Activated CD4-positive, alpha-beta T cell treated with anti-CD3 and anti-CD28 coated beads, Interleukin-10, Interleukin-2, amounts not matched to agents 100 ng/mL and 50 ng/mL, durations not matched to agents 16 hours and 8 hours (primary cell): ENCODE data around the gene CDH11.

ENCODE experiments used
- DNase-seq: peaks from one replicate; pipeline ENCODE4 v3.0.0-alpha.2; 2020

CDH11 gene

DNA sequence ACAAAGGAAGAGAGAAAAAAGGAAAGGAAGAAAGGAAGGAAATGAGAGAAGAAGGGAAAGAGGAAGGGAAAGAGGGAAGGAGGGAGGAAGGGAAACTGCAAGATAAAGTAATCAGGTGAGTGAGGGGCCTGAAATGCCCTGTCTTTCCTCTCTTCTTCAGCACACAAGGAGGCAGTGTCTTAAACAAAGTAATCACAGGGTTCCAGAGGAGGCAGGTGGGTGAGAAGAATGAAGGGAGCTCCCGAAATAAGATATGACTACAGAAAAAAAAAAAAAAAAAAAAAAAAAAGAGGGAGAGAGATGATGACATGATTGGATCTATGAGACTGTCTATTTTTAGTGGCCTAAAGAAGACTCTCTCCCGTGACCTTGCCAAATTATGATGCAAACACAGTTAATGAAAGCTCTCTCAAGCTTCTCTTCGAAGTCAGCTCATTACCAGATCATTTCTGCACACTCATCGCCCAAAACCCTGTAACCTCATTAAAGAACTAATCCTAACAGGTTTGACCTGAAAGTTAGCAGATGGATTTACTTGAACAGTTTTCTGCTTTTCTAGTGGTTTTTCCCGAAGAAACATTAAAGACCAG is 53.6 kb downstream of the CDH11 start:
- DNase-seq, result no peak

DNA sequence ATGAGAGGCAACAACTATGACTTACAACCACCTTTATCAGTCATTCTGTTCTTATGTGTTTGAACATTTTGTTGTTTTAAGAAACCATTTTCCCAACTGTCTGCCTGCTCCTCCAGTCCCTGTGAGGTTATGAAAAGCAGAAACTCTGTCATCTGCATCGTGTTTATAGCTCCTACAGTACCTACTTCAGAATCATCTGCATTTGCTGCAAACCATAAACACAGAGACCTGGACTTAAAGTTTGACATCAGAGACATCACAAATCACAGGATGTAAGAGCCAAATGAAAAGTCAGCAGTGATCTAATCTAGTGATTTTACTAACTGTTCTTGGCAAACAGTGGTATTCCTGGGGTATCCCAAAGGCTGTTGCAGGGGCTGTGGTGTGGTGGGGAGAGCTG is 55.2 kb downstream of the CDH11 start:
- no peak for DNase-seq

DNA sequence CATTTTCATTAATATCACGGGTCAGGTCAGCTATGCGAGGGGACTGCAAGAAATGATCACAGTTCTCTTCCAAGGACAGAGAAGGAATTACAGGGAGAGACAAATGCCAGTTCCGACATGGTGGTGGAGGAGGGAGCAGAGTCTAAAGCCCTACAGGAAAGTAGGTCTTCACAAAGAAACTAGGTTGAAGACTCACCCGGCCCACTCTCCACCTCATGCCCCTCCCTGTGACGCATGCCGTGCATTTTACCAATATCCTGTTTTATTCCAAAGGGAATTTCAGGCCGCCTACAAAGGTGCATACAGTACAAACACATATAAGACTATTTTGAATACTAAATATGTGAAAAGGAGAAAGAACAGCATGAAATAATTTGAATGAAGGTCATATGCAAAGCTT is 56.8 kb downstream of the CDH11 start:
- no peak for DNase-seq

DNA sequence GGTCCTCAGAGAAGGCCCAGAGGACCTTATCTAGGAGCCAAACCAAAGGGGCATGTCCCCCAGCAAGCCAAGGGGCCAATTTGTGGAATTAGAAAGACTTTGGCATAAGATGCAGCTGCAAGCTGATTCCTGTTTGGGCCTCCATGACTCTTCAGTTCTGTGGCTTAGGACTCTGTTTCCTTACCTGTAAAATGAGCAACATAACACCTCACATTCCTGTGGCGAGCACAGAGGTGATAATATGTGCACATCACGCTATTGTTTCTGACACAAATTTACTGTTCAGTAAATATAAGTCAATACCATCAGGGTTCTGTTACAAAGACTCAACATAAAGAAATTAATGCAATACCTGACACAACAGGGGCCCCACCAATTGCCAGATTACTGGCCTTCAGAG is 57.7 kb downstream of the CDH11 start:
- no peak for DNase-seq

DNA sequence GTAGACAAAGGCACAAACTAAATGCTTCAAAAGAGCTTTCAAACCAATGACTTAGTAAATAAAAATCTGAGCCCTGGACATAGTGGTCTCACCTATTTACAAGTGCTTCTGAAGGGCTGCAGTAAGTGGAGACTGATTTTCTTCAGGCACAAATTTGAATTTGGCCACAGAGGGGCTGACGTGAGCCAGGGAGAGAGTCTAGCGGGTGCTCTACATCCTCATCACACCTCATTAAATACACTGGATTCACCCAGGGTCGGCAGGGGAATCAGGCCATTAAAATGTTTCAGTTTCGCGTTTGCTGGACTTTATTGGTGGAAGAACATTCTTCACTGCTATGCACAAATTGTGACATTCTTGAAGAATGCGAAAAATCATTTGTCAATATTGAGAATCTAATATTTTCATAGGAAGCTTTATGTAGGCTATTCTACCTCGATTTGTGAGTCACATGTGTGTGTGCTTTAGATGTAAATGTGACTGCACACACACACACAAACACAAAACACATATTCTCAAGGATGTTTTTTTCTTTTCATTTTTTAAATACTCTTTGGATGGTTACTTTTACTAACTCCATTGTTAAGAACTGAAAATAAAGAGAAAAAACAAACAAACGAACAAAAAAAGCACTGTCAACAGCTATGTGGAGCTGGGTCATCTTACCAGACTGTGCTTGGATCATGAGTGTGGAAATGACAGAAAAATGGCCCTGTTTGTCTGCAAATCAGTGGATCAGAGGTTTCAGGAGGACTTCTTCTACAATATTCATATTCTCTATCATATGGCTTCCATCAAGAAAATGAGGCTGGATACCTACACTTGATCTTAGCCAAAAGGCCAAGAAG is 58.9 kb downstream of the CDH11 start:
- DNase-seq, result no peak

DNA sequence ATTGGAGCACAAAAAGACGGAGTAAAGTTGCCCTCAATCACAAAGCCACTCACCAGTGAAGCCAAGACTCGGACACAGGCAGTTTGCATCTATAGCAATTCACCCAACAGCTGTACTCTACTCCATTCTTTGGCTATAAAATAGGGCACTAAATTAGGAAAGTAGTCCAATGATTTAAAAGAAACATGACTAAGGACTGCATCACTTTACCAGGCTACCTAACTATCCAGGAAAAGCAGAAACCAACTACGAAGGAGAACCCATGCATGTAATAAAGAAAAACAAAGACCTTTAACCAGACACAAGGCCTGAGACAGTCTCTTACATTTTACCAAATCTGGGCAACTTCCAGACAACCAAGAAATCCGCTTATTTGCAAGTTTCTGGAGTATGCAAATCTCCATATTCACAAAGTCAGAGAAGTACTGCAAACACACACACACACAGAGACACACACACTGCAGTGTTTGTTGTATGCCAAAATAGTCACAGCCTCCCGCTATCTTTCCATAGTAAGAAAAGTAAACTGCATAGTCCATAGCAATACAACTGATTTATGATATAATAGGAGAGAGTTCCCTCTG is 59.8 kb downstream of the CDH11 start:
- DNase-seq, result no peak

DNA sequence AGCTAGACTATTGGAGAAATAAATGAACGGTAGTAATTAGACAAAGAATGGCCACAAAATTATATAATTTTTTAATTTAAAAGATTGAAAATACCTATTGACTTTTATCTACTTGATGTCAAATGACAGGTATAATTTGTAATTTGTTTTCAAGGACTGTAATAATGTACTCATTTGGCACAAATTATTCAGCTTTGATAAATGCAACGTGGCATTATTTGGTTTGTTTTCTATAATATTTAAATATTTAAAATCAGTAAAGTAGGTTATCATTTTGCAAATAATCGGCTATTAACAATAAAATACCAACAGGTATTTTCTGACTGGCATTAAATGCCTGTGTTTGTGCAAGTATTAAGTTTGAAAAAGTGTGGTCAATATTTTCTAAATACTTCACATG is 60.6 kb downstream of the CDH11 start:
- DNase-seq, result no peak

DNA sequence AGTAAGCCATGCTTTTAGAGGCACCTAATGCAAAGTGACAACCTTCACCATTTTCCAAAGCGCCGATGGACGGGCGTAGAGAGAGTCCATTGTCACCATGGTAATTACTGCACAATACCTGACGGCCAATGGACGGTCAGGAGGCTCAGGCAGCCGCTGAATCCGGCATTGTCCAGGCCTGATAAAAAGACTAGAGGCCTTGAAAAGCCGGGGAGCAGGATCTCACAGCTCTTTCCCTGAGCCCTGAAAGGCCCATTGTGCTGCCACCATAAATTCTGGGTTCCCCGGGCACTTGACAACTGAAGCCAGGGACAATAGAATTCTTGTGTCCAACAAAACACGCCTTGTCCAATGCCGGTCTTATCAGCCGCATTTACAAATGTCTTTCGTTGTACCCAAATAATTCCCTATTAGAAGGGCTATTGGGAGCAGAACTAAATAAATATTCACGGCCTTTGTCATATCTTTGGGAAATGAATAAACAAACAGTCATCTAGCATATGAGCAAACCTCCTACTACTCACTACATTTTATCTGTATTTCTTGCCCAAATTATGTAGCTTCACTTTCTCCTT is 62.4 kb downstream of the CDH11 start:
- no peak for DNase-seq

DNA sequence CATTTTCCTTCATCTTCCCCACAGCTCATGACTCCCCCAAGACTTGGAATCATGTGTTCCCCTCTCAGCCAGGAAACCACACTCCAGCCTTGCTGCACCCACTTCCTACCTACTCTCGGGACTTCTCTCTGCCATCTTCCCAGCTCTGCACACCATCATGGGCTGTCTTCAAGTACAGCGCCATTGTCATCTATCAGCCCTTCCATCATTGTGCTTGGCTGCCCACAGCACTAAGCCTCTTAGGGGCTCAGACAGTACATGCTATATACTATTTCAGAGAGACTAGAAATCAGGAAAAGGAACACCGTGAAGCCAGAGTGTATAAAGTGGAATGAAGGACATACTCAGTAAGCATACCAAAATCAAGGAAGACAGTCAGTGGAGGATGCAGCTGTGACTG is 64.7 kb downstream of the CDH11 start:
- no peak for DNase-seq

DNA sequence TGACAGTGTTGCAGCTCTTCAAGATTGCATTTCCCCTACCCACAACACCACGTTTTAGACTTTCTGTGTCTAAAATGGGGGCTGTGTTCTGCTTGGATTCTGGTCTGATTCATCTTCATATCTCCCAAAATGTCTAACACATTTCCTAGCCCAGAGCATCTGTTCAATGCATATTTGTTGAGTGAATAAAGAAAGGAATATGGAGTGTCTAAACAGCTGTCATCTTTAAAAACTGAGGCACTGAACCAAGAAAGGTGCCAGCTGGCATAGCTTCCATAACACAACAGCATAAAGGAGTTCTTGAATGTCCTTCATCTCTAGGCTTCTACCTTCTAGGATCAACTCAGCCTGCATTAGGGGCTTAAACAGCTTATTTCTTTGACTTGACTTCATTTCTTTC is 67.4 kb downstream of the CDH11 start:
- no peak for DNase-seq

DNA sequence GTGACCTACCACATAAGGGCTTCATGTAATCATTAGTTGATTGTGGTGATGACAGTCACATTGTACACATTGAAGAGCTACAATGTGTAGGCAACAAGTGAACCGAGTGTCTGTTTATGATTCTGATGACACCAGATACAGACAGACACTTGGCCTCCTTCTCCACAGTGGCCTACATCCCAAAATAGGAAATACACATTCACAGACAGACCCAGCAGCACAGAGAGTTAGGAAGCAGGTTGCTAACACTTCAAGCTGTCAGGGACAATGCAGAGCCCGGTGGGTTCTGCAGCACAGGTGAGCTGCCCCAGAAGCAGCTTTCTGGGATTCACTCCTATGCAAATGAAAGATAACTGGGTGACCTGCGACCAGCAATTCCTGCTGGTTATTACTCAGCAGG is 72.2 kb downstream of the CDH11 start:
- no peak for DNase-seq

DNA sequence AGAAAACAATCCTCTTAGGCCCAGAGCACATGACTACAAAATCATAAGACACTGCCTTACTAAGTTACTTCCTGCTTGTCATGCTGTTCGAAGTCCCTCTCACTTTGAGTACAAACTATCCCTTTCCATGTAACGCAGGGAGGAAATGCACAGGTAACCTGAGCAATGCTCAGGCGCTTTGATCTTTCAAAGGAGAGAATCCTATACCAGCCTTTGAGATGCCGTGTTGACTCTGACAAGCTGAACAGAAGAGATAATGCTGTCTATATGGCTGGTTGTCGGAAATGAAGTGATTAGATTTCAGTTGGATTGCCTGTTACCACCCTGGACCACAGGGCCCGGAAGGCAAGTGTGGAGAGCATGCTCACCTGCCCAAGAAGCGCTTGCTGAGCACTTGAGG is 75.9 kb downstream of the CDH11 start:
- no peak for DNase-seq

DNA sequence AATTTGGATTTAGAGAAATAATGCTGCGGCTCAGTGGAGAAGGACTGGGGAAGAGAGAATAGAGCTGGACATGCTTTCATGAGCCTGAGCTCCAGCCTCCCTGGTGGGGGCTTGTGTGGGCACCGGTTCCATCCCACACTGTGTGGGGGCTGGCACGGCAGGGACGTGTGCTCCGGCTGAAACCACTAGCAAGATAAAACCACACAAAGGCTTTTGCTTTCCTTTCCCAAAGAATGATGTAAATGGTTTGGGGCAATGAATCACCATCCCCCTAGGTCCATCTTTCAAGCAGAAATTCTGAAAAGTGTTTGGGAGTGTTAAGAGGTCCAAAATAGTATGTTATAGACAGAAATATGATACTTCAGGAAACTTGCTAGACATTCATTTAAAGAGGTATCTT is 77.0 kb downstream of the CDH11 start:
- DNase-seq, result no peak

DNA sequence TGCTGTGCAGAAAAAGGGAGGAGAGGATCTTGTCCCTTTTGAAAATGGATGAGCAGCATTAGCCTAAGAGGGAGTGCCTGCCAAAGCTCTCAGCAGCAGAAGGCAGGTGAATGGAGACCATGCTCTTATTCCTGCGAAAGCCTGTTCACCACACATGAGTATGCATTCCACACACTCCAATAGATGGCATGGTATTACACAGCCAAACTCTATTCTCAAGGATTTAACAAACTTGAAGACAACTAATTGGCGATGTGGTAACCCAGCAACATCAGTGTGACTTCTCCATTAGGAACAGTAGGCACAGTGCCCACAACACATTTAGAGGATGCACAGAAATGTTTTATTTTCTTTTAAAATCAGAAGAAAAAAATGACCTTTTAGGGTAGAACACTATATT is 77.8 kb downstream of the CDH11 start:
- no peak for DNase-seq

DNA sequence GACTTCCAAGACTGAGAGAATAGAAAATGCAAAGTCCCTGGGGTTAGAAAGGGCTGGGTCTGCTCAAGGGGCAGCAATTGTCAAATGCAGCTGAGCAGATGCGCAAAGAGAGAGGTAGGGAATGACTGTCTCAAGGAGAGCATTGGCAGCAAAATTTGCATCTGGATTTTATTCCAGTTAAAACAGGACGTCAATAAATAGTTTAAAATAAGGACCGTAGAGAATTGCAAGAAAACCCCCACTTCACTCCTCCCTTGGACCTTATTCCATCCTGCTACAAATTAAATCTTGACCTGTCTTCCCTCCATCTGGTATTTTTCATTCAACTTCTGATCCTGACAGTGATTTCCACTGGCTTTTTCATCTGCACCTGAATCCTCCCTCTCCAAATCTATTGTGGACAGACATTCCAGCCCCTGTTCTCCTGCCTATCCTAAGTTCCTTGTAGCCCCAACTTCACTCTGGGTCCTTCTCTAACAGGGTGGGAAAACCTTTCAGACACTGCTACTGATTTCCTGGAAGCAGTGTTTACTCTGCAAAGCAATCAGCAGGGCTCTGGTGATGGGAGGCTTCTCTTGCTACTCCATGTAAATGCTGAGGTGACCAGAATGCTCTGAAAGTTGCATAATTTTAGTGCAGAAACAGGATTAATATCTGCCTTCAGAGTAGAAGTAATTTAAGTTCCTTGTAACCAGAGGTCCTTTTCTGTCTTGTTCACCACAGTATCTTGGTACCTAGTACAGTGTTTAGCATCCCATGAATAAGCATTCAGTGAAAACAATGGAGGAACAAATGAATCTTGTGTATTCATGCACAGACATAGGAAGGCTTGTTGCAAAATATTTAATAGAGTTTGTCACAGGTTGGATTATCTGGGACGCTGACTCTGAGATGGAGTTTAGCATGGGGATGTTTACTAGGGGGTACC is 79.2 kb downstream of the CDH11 start:
- no peak for DNase-seq

DNA sequence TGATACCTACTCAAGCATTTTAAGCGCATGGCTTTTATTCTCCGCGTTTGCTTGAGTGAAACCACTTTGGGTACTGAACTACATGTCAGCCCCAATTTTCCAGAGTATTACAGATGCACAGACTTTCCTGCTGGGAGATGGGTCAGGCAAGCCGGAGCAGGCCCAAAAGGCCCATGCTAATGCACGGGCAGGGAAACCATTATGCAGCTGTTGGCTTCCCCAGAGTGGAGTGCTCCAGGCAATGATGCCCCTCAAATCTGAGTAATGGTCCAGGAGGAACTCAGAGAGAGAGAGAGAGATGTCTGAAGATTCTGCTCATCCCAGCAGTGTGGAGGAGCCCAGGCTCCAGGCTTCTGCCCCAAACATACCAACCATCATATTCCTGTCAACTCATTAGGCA is 80.2 kb downstream of the CDH11 start:
- DNase-seq, result no peak

DNA sequence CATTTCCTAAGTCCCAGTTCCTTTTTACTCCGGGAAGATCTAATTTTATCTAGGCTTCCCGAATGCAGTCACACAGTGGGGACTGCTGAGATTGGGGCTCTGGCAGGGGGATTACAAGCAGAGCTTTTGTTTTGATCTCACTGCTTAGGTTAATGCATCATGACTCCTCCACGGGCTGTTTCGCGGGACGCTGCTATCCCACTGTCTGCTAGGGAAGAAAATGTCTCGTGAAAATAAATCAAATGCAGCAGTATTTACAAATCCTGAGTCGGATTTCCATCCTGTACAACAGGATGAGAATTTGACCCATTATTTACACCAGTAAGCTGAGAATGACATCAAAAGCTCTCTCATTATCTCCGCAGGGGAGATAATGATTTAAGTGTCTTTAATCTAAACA is 83.8 kb downstream of the CDH11 start:
- no peak for DNase-seq

DNA sequence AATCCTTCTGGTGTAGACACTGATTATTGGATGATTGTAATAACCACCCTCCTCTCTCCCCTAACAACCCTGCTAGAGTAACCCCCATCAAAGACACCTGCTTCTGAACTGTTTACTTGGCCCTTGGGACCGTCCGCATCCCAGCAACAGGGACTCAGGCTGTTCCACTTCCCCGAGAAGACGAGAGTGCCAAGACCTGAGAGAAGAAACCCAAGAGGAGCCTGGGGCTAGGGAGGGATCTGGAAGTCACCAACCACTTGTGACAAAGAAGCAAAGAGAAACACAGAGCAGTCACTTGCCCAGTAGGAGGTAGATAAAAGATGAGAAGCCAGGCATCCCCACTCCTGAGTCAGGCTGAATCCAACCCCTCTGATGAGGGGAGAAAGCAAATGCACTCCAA is 84.3 kb downstream of the CDH11 start:
- no peak for DNase-seq

DNA sequence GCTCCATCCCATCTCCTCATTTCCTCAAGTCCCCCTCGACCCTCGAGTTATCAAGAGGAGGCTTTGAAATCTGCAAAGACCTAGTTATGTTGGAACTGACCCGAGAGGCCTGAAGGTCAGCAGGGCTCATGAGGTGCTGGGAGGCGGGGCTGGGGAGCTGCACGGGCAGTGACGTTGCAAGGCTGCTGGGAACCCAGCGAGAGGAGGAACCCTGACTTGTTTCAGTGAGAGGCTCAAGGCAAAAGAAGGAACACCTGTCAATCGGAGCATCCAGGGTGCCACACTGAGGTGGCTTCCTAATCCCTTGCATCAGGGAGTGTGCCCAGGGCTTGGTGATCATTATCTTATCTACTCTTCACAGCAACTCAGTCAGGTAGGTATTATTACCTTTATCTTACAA is 86.9 kb downstream of the CDH11 start:
- DNase-seq, result no peak

DNA sequence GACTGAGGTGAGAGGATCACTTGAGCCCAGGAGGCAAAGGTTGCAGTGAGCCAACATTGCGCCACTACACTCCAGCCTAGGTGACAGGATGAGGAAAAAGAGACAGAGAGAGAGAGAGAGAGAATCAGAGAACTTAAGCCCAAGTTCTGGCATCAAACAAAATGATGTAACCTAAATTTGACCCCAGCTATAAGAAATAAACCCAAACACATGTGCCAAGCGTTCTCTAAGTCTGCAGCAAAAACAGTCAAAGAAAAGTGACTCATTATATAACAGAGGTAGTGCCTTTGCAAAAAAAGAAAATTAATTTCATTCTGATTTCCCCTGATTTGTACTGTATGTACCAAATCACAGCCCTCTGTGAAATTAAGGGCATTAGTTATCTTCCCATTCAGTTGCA is 89.5 kb downstream of the CDH11 start:
- DNase-seq, result no peak

DNA sequence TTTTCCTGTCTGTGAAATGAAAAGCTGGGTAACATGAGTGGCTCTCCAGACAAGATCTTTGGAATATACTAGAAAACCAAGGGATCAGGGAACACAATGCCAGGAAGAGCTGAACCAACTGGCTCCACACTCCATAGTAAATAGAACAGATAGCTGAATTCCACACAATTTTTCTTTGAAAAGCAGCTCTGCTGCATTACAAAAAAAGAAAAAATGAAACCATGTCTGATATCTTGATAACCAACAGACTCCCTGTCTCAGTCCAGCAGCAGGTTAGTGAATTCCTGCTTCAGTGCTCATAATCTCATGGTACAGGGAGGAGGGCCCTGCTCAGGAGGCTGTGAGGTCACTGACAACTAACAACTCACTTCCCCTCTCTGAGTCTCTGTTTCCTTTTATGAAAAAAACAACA is 97.1 kb downstream of the CDH11 start:
- no peak for DNase-seq

DNA sequence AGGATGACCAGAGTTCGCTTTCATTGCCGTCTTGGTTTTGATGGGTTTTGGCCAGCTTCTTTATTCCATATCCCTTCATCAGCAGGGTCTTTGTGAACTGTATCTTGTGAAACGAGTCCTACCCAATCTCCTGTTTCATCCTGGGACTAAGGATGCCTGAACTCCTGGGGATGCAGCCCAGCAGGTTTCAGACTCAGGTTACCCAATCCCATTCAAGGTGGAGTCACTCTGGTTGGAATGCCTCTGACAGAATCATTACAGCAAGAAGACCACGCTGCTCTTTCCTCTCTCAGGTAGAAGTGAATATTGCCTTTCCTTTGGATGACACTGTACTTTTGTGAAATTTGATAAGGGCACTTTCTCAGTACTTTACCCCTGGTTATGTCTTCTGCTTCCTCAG is 98.1 kb downstream of the CDH11 start:
- DNase-seq, result no peak
